Measurements from ENCODE around the gene TRPV5. TPM values are rescaled to one million over a fixed set of nuclear protein-coding genes. Genes with fewer than 3 reads are reported as not detected.

Gene TRPV5
- total and polyA plus RNA-seq, 2 donors (not counting 3 experiments of a cell fraction or from before 2014, with no cell fraction given), result not detected

GRCh38 chr7:142961595-142961972 is 28.0 kb upstream of the TRPV5 start:
- BruUV-seq (replicated peaks), result no TSS peak
- Histone ChIP-seq H4K20me1 (replicated peaks; ENCODE audit: control insufficient read depth, extremely low read depth, insufficient read depth, low read length) (no peaks in the 10 kb centered on the region), H3K4me2 (ENCODE audit: insufficient read depth, low read length) (no peak overlapping the region), H3K4me3 (replicated peaks in 1 of 3; ENCODE audit: insufficient read depth in 1 of 3, low read depth in 1 of 3, low read length in 3 of 3) (no peak overlapping the region), H3K27ac (ENCODE audit: insufficient read depth, low read depth, low read length) (no peak overlapping the region), H3K9me3 (replicated peaks; ENCODE audit: control insufficient read depth, insufficient read depth, low read length) (no peaks in the 10 kb centered on the region), H3K9me1 (replicated peaks; ENCODE audit: control insufficient read depth, extremely low read depth, insufficient read depth, low read length) (no peaks in the 10 kb centered on the region), H3K9ac (replicated peaks; ENCODE audit: extremely low read depth, insufficient read depth, low read length) (no peak overlapping the region), H3K79me2 (ENCODE audit: control insufficient read depth, insufficient read depth, low read length) (no peaks in the 10 kb centered on the region), H3K4me1 (ENCODE audit: control insufficient read depth, extremely low read depth, insufficient read depth, low read length) (no peaks in the 10 kb centered on the region), H2AFZ (ENCODE audit: low read depth, low read length) (no peak overlapping the region), H3K27me3 (ENCODE audit: control insufficient read depth in 2 of 2, insufficient read depth in 2 of 2, low read length in 2 of 2) (no peaks in the 10 kb centered on the region), H3K36me3 (ENCODE audit: control insufficient read depth in 2 of 2, extremely low read depth in 1 of 2, insufficient read depth in 2 of 2, low read length in 2 of 2) (no peaks in the 10 kb centered on the region)
- DNase-seq (ENCODE audit: low read depth, low spot score), result no peak
- no peak for FAIRE-seq
- ChIA-PET CTCF (interaction anchor here (0.7 to 0.8 kb wide), 2 partner anchors 81 to 254 kb away, joined by 3 to 4 read pairs; no protein-coding TSS in a partner anchor), POLR2A (no interaction called here)
- no peak for TF ChIP-seq FOS (IDR thresholded peaks at IDR 0.05; ENCODE audit: borderline replicate concordance, insufficient read depth, low read length)
- TF ChIP-seq MAX (IDR thresholded peaks at IDR 0.05; ENCODE audit: insufficient read depth, insufficient read length), result no peak
- TF ChIP-seq EZH2 (IDR thresholded peaks at IDR 0.05; ENCODE audit: borderline replicate concordance, low read depth, low read length, severe bottlenecking), result no peak
- no peak for TF ChIP-seq GATA2 (IDR thresholded peaks at IDR 0.05; ENCODE audit: insufficient read depth, insufficient read length, low read depth, low read length)
- TF ChIP-seq JUN (IDR thresholded peaks at IDR 0.05; ENCODE audit: borderline replicate concordance, insufficient read depth, insufficient read length, low read depth), result no peak
- TF ChIP-seq POLR2AphosphoS5 (IDR thresholded peaks at IDR 0.05; ENCODE audit: insufficient read depth, low read depth, low read length), result no peak
- TF ChIP-seq MYC (IDR thresholded peaks at IDR 0.05; ENCODE audit: low read depth, low read length), result no peak
- no peak for TF ChIP-seq CTCF (IDR thresholded peaks at IDR 0.05; ENCODE audit: extremely low read depth in 1 of 2, insufficient read depth in 1 of 2, low read depth in 1 of 2, low read length in 2 of 2)
- TF ChIP-seq POLR2A (IDR thresholded peaks at IDR 0.05; ENCODE audit: low read depth, low read length), result no peak
- dilution Hi-C loops (cut with MboI; ENCODE audit: extremely low pct_ligation_motif_present, low sequenced_read_pairs) (no loop called here), intact Hi-C loops (cut with micrococcal nuclease) (loop anchor here (2.0 kb wide), 1 partner anchor 81 kb away; no protein-coding TSS in a partner anchor)
